ENCODE results near the gene BTNL3.
"Not testable (repeated sequence)": the region's sequence is repeated elsewhere in the genome, so short reads cannot be mapped to it uniquely, and the experiment has no call there.

Gene BTNL3, protein sequence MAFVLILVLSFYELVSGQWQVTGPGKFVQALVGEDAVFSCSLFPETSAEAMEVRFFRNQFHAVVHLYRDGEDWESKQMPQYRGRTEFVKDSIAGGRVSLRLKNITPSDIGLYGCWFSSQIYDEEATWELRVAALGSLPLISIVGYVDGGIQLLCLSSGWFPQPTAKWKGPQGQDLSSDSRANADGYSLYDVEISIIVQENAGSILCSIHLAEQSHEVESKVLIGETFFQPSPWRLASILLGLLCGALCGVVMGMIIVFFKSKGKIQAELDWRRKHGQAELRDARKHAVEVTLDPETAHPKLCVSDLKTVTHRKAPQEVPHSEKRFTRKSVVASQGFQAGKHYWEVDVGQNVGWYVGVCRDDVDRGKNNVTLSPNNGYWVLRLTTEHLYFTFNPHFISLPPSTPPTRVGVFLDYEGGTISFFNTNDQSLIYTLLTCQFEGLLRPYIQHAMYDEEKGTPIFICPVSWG

DNA sequence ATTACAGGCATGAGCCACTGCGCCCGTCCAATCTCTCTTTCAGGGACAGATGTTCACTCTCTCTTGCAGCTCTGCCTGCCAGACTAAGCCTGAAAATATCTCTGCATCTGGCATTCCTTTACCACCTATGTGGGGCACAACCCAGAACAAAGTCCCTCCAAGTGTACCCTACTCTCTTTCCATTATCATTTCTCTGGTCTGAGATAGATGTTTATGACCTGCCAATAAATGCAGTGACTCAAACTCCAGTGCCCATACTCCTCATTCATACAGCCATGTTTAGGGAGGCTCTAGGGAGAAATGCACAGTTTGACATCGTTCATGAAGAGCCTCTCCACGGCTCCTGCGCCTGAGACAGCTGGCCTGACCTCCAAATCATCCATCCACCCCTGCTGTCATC is at the start of gene BTNL3:
Gene BTNL3 (plus strand): TSS at position 255 of the 400 bp plus-strand sequence. CDS start 183 bp downstream, outside the sequence.
- DNase-seq, result no peak

DNA sequence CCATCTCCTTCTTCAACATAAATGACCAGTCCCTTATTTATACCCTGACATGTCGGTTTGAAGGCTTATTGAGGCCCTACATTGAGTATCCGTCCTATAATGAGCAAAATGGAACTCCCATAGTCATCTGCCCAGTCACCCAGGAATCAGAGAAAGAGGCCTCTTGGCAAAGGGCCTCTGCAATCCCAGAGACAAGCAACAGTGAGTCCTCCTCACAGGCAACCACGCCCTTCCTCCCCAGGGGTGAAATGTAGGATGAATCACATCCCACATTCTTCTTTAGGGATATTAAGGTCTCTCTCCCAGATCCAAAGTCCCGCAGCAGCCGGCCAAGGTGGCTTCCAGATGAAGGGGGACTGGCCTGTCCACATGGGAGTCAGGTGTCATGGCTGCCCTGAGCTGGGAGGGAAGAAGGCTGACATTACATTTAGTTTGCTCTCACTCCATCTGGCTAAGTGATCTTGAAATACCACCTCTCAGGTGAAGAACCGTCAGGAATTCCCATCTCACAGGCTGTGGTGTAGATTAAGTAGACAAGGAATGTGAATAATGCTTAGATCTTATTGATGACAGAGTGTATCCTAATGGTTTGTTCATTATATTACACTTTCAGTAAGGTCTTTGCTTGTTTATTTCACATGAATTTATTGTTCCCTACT is 38.2 kb upstream of the BTNL3 start:
- no peak for DNase-seq

DNA sequence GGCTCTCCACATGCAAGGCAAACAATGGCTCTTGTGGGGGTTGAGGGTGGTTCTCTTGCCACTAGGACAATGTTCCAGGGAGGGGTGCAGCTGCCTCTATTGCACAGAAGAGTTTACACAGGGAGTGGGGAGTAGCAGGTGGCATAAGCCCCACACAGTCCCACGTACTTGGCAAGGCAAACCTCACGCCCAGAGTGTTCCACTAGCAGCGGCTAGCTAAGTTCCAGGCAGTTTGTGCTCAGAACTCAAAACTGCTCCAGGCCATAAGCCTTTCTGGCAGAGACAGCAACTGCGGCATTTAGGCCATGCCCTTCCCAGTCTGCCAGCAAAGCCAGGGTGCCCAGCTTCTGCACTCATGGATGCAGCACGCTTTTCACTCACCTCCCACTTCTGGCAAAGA is 29.0 kb upstream of the BTNL3 start:
- DNase-seq, result no peak

DNA sequence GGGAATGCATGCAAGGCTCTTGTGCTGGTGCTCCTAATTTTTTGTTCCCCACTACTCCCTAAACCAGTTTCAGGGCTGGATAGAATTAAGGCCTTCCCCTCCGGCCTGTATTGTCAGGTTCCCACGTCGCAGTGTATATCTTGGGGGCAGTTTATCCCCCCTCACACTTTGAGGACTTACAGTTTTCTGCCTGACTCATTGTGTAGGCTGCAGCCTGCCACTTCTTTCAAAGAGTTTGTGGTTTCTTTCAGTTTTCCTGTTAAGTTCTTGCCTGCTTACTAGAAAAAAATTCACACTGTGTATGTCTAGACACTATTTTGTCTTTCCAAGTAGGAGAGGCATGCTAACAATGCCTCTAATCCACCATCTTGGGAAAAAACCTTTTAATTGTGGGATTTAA is 28.4 kb upstream of the BTNL3 start:
- no peak for DNase-seq

DNA sequence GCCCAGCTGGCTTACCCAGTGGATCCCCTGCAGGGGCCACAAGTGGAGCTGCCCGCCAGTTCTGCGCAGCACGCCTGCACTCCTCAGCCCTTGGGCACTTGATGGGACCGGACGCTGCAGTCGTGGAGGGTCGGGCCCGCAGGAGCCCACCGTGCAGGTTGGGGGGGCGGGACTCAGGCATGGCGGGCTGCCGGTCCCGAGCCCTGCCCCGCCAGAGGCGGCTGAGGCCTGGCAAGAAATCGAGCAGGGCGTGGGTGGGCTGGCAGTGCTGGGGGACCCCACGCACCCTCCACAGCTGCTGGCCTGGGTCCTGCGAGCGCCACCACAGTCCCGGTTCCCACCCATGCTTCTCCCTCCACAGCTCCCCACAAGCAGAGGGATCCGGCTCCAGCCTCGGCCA is 19.2 kb upstream of the BTNL3 start:
- DNase-seq, result no peak

DNA sequence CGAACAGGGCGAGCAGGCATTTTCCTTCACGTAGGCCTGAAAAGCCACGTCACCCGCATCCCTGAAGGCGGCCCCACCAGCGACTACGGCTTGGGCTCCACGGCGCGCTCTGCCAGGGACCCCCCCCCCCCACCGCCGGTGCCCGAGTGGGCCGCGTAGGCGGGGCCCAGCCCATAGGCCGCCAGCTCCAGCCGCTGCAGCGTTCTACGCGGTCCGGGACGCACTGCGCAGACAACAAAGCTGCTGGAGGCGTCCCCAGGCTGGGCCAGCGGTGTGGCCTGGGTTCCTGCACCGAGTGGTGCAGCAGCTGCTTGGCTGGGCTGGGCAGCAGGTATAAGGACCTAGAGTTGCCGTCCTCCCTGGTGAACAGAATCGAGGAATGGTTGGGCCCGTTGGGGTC is 18.3 kb upstream of the BTNL3 start:
- no peak for DNase-seq

DNA sequence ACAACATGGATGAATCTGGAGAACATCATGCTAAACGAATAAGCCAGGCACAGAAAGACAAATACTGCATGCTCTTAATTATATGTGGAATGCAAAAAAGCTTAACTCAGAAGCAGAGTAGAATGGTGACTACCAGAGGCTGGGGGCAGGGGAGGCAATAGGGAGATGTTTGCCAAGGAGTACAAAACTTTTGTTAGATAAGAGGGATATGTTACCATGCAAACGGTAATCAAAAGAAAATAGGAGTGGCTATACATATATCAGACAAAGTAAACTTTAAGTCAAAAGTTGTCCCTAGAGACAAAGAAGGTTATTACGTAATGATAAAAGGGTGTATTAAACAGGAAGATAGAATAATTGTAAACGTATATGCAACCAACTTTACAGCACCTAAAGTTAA is 17.8 kb upstream of the BTNL3 start:
- no peak for DNase-seq

DNA sequence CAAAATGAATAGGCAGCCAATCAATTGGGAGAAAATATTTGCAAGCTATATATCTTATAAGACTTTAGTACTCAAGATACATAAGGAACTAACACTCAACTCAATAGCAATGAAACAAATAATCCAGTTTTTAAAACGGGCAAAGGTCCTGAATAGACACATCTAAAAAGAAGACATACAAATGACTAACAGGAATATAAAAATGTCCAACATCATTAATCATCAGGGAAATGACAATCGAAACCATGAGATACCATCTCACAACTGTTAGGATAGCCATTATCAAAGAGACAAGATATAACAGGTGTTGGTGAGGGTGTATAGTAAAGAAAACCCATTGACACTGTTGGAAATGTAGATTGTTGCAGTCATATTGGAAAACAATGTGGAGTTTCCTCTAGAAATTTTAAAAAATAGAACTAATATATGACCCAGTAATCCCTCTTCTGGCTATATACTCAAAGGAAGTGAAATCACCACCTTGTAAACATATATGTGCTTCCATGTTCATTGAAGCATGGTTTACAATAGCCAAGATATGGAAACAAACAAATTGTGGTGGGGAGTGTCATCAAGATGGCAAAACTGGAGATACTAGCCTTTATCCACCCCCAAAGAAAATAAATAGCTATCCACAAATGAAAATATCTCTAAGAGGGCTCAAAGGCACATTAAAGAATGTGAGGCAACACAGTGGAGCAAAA is 13.9 kb upstream of the BTNL3 start:
- no peak for DNase-seq

DNA sequence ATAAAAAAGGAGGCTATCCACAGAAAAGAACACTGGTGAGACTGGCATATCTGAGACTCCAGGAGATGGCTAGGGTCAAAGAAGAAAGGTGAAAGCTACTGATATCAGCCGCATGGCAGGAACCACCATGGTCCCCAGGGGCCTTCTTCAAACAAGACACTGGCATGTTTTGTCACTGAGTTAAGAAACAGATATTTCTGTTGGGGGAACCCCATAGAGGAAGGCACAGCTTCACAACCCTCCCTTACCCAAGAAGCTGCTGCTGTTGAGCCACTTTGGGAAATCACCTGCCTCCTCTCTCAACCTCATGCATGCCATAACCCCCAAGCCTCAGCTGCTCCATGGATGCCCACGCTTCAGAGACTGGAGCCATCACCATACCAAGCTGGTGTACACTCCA is 13.3 kb upstream of the BTNL3 start:
- no peak for DNase-seq

DNA sequence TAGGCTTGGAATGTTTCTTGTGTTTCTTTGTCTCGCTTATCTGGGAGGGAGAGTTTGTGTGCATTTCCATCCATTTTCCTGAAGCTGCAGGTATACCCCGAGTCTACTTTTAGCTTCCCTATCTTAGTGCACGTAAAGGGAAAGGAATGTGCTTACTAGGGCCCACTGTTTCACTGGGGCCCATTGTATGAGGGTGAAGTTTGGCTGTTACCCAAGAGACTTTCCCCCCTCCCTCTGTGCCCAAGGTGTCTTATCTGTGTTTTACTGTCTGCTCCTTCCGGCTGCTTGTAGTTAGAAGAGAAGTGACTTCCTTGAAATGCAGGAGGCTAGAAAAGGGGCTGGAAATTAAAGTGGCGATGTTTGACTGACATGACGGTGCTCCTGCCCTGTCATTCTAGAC is 12.1 kb upstream of the BTNL3 start:
- no peak for DNase-seq

DNA sequence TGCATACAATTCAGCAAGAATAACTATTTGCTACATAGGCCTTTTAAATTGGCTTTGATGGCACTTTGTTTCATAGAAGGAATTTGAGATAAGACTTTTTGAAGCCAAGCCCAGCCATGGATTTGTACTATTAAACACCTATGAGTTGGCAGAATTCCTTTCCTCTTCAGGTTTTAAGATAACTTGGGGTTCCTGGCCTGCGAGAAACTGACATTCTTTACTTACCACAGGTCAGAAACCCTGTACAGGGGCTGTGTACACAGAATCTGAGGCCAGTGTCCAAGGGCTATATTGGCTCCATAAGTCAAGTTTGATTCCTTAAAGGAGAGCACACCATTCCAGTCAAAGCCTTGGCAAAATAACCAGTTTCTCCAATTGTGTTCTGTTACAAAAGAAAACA is 10.8 kb upstream of the BTNL3 start:
- no peak for DNase-seq

DNA sequence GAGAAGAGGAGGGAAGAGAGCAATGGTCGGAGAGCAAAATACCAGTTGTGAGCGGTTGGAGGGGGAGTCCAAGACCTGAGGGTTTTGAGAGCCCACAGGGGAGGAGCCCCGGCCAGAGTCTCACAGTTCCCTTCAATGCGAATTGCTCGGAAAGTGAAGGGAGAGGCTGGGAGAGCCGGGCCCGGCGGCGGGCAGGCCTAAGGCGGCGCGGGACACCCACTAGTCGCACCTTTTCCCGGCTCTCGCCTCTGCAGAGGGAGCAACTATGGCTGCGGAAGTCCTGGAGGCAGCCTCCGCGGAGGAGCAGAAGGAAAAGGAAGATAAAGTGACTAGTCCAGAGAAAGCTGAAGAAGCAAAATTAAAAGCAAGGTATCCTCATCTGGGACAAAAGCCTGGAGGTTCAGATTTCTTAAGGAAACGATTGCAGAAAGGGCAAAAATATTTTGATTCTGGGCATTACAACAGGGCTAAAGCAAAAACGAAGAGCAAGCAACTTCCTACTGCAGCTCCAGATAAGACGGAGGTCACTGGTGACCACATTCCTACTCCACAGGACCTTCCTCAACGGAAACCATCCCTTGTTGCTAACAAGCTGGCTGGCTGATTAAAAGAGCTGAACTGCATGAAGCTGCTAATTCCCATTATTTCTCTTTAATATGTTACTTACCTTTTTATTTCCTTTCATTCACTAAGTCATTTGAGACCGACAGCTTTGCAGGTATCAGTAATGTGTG is 6.5 kb upstream of the BTNL3 start:
- DNase-seq, result no peak

DNA sequence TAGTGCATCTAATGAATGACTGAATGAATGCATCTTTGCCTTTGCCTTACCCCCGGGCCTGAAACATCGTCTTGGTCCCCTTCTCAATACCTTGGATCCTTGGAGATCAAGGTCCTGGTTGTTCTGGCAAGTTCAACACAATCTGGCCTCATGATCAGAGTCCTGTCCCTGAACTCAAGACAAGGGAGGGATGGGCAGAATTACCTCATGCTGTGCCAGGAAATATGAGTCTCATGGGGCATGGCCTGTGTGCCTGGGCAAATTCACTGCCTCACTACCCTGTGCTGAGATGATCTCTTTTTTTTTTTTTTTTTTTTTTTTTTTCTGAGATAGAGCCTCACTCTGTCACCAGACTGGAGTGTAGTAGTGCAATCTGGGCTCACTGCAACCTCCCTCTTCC is 630 bp upstream of the BTNL3 start:
- no peak for DNase-seq

DNA sequence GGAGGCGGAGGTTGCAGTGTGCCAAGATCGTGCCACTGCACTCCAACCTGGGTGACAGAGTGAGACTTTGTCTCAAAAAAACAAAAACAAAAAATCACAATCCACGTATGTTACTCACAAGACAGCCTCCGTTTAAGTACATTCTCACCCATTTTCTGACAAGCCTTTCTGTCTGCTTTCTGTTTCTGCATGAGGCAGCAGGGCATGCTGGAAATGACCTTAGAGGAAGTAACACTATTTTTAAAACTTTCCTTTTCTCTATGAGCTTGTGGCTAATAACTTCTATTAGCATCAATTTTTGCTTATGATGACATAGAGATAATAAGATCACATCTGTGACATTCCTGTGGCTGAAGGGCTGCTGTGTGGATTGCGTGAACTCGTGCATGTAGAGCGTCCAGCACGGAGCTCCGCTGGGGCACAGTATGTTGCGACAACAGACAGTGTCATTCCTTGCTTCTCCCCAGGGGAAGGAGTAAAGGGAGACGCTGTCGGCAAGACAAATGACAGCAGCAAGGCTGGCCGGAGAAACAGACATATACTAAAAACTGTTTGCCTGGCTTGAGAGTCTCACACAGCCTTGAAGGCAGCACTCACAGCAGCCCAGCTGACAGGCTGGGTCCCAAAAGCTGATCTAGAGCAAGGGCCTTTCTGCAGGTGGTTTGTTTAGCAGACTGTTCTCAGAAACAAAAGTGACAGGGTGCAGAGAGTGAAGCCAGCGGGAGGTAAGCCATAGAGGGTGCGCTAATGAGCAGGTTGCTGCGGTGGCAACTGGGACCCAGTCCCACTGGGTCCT is 1.6 kb downstream of the BTNL3 start:
- no peak for DNase-seq

DNA sequence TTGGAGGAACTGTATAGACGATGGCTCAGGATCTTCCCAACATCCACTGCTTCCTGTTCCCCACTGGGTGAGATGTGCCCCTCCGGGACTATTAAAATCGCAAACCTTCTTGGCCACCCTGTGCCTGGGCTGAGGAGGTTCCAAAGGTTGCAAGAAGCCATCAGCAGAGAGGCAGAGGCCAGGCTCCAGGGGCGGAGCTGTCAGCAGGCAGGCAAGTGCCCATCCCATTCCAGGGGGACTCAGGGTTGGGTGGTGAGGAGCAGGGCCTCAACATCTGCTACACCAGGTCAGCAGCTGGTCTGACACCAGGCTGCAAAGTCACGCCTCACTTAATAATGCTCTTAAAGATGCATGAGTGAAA is 2.2 kb downstream of the BTNL3 start:
- no peak for DNase-seq

DNA sequence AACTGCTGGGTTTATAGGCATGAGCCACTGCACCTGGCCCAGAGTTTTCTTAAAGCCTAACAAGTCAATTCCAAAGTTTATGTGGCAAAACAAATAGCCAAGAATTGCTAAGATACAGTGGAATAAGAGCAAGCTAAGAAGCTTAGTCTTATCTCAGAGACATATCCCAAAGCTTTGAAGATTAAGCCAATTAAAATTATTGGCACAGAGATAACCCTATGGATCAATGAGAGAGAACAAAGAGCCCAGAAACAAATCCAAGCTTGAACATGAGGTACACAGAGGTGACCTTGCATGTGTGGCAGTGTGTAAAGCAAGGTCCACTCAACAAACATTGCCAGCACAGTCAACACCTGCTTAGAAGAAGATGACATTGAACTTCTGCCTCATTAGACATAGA is 13.3 kb downstream of the BTNL3 start:
- no peak for DNase-seq

DNA sequence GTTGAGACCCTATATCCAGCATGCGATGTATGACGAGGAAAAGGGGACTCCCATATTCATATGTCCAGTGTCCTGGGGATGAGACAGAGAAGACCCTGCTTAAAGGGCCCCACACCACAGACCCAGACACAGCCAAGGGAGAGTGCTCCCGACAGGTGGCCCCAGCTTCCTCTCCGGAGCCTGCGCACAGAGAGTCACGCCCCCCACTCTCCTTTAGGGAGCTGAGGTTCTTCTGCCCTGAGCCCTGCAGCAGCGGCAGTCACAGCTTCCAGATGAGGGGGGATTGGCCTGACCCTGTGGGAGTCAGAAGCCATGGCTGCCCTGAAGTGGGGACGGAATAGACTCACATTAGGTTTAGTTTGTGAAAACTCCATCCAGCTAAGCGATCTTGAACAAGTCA is 17.1 kb downstream of the BTNL3 start:
- no peak for DNase-seq

DNA sequence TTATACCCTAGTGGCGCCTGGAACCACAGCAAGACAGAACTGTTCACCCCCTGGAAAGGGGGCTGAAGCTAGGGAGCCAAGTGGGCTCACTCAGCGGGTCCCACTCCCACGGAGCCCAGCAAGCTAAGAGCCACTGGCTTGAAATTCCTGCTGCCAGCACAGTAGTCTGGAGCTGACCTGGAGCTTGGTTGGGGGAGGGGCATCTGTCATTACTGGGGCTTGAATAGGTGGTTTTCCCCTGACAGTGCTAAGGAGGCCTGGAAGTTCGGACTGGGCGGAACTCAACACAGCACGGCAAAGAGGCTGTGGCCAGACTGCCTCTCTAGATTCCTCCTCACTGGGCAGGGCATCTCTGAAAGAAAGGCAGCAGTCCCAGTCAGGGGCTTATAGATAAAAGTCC is 19.5 kb downstream of the BTNL3 start:
- no peak for DNase-seq

DNA sequence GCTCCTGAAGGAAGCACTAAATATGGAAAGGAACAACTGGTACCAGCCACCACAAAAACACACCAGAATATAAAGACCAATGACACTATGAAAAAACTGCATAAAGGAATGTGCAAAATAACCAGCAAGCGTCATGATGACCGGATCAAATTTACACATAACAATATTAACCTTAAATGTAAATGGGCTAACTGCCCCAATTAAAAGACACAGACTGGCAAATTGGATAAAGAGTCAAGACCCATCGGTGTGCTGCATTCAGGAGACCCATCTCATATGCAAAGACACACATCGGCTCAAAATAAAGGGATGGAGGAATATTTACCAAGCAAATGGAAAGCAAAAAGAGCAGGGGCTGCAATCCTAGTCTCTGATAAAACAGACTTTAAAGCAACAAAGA is 21.4 kb downstream of the BTNL3 start:
- not testable (repeated sequence) for DNase-seq

DNA sequence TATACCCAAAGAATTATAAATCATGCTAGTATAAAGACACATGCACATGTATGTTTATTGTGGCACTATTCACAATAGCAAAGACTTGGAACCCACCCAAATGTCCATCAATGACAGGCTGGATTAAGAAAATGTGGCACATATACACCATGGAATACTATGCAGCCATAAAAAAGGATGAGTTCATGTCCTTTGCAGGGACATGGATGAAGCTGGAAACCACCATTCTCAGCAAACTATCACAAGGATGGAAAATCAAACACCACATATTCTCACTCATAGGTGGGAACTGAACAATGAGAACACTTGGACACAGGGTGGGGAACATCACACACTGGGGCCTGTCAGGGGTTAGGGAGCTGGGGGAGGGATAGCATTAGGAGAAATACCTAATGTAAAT is 26.0 kb downstream of the BTNL3 start:
- DNase-seq, result not testable (repeated sequence)

DNA sequence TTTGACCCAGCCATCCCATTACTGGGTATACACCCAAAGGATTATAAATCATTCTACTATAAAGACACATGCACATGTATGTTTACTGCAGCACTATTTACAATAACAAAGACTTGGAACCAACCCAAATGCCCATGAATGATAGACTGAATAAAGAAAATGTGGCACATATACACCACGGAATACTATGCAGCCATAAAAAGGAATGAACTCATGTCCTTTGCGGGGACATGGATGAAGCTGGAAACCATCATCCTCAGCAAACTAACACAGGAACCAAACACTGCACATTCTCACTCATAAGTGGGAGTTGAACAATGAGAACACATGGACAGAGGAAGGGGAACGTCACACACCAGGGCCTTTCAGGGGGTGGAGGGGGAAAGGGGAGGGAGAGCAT is 28.8 kb downstream of the BTNL3 start:
- DNase-seq, result not testable (repeated sequence)

DNA sequence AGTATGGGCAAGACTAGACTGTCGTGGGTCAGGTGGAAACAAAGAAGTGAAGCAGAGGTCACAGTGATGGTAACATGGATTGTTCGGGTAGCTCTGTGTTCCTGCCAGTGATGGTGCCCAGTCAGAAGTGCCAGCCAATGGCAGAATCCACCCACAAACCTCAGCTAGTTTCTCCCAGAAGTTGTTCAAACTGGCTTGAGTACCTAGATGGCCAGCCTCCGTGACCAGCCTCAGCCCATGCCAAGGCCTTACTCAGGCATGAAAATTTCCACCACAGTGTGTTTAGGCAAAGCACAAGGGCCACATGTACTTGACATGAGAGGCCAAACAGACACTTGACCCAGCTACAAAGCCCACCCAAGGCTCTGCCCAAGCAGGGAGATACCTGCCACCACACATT is 32.0 kb downstream of the BTNL3 start:
- DNase-seq, result no peak
